Stomach (tissue), 9 donors: ENCODE measurements around the gene CX3CL1. TPM values are rescaled to one million over a fixed set of nuclear protein-coding genes. Genes with fewer than 3 reads are reported as not detected.

Experiments
- DNase-seq, 2 donors: peaks; one replicate each; pipeline versions ENCODE4 v3.0.0 to v3.0.0-alpha.2; 2013 to 2019
- H3K27ac ChIP-seq, 5 donors: fragments of 200-600 bp in 4 of 5; sonication (generic) in 4 of 5; one replicate each; pipeline ENCODE4 v1.5.1; 2013 to 2019; ENCODE audit warnings: mild to moderate bottlenecking in 1 of 5, moderate library complexity in 1 of 5
- H3K27me3 ChIP-seq, 3 donors: fragments of 200-600 bp; sonication (generic); one replicate each; pipeline ENCODE4 v1.5.1; 2017 to 2019; ENCODE audit warnings: mixed run types in 1 of 3
- H3K36me3 ChIP-seq, 4 donors: fragments of 200-600 bp; sonication (generic); 1 replicate in 3 of 4; 2 replicates in 1 of 4; pipeline ENCODE4 v1.5.1; 2016 to 2019
- H3K4me1 ChIP-seq, 4 donors: fragments of 200-600 bp; sonication (generic); one replicate each; pipeline ENCODE4 v1.5.1; 2016 to 2019
- H3K4me3 ChIP-seq, 4 donors: fragments of 200-600 bp; sonication (generic) in 3 of 4; one replicate each; pipeline ENCODE4 v1.5.1; 2016 to 2019; ENCODE audit warnings: mild to moderate bottlenecking in 1 of 4
- H3K9me3 ChIP-seq, 4 donors: fragments of 200-600 bp; sonication (generic); one replicate each; pipeline ENCODE4 v1.5.1; 2016 to 2019
- EP300 ChIP-seq: sonication (generic); formaldehyde crosslinking; IDR thresholded peaks from one replicate; pipeline ENCODE4 v1.6.1; 2017; ENCODE audit warnings: antibody characterized with exemption
- POLR2A ChIP-seq, 4 donors: fragments of 450-650 bp; IDR thresholded peaks; one replicate each; pipeline ENCODE4 v1.6.1; 2016; ENCODE audit warnings: antibody characterized with exemption in 4 of 4, control low read depth in 2 of 4, mild to moderate bottlenecking in 1 of 4, moderate library complexity in 1 of 4
- POLR2AphosphoS5 ChIP-seq, 3 donors: sonication (generic); formaldehyde crosslinking; IDR thresholded peaks; one replicate each; pipeline ENCODE4 v1.6.1; 2016; ENCODE audit warnings: antibody characterized with exemption in 3 of 3
- WGBS, 5 donors: extraction: QIAGEN DNeasy Blood & Tissue Kit in 3 of 5; methylation state at CpG; one replicate each; pipeline versions ENCODE4 v1.1.5 to v1.1.7; 2013 to 2018; 5-methylcytosine and 5-hydroxymethylcytosine counted together
- intact Hi-C: fragments of 100-400 bp; cut with DNase I; formaldehyde crosslinking; loops from one replicate; pipeline ENCODE4 v1.15.1; 2023; ENCODE audit warnings: low total_unique reads
- polyA plus RNA-seq, 3 donors: library from polyadenylated mRNA; stranded (reverse); fragments of 200-250 nt; gene quantifications; one replicate each; pipeline ENCODE4 v1.2.3, GENCODE V29; 2013
- total RNA-seq, 5 donors: library from RNA; depleted of rRNA; stranded (reverse); fragments of >200 nt; gene quantifications; one replicate each; pipeline versions ENCODE4 v1.1.0 to v1.2.3, GENCODE V29; 2014 to 2016
- TF ChIP-seq, protein P1 (sequence below), 7 experiments: fragments of 450-650 bp in 4 of 7; fragments of 200-600 bp in 3 of 7; sonication (generic) in 3 of 7; IDR thresholded peaks; one replicate each; pipeline ENCODE4 v1.5.1; 2016 to 2019; ENCODE audit warnings: antibody characterized with exemption in 7 of 7, control low read depth in 2 of 7, mild to moderate bottlenecking in 1 of 7
- donor health status: healthy with polysubstance abuse.
- donor health status: Bipolar disorder and iron deficiency.
- donor health status: healthy.

The CX3CL1 gene
- total and polyA plus RNA-seq, 8 donors = 1.3 to 43.8 (median 6.7) TPM; not detected in 2

DNA sequence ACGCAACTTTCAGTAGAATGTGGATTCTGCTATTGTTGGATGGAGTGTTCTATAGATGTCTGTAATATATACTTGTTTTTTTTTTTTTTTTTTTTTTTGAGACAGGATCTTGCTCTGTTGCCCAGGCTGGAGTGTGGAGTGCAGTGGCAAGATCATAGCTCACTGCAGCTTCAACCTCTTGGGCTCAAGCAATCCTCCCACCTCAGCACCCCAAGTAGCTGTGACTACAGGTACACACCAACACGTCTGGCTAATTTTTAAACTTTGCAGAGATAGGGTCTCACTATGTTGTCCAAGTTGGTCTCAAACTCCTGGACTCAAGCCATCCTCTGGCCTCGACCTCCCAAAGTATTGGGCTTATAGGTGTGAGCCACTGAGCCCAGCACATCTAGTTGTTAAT, 40.9 kb upstream of the CX3CL1 start:
- Histone ChIP-seq H3K9me3 (peaks cover 0 to 6% (median 3%) of the 10 kb centered on the region in 4 donors), H3K36me3 (no peaks in the 10 kb centered on the region), H3K27me3 (no peaks in the 10 kb centered on the region), H3K4me3 (no peak overlapping the region), H3K27ac (no peak overlapping the region), H3K4me1 (no peaks in the 10 kb centered on the region)
- intact Hi-C loops = no loop called here
- WGBS, 5 donors = 72 to 86% (median 84%) methylated on average over 3 of the region's 3 CpGs
- DNase-seq = no peak
- TF ChIP-seq EP300 (no peak), POLR2A (IDR thresholded peaks at IDR 0.05) (no peak), POLR2AphosphoS5 (IDR thresholded peaks at IDR 0.05) (no peak)
- TF ChIP-seq, protein P1, sequence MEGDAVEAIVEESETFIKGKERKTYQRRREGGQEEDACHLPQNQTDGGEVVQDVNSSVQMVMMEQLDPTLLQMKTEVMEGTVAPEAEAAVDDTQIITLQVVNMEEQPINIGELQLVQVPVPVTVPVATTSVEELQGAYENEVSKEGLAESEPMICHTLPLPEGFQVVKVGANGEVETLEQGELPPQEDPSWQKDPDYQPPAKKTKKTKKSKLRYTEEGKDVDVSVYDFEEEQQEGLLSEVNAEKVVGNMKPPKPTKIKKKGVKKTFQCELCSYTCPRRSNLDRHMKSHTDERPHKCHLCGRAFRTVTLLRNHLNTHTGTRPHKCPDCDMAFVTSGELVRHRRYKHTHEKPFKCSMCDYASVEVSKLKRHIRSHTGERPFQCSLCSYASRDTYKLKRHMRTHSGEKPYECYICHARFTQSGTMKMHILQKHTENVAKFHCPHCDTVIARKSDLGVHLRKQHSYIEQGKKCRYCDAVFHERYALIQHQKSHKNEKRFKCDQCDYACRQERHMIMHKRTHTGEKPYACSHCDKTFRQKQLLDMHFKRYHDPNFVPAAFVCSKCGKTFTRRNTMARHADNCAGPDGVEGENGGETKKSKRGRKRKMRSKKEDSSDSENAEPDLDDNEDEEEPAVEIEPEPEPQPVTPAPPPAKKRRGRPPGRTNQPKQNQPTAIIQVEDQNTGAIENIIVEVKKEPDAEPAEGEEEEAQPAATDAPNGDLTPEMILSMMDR (IDR thresholded peaks at IDR 0.05) = no peak

DNA sequence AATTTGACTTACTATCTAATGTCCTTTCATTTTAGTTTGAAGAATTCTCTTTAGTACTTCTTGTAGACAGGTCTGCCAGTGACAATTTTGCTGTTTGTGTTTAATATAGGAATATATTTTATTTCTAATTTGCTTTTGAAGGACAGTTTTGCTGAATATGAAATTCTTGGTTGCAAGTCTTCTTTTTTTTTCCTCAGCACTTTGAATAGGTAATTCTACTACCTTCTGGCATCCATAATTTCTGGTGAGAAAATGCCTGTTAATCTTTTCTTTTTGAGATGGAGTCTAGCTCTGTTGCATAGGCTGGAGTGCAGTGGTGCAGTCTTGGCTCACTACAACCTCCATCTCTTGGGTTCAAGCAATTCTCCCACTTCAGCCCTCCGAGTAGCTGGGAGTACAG, 38.9 kb upstream of the CX3CL1 start:
- Histone ChIP-seq H3K4me3 (no peak overlapping the region), H3K27ac (no peak overlapping the region), H3K36me3 (no peaks in the 10 kb centered on the region), H3K27me3 (peaks cover 0 to 3% (median 0%) of the 10 kb centered on the region in 3 donors), H3K9me3 (peaks cover 0 to 11% (median 3%) of the 10 kb centered on the region in 4 donors), H3K4me1 (no peaks in the 10 kb centered on the region)
- TF ChIP-seq EP300 = no peak
- no peak for TF ChIP-seq POLR2A (IDR thresholded peaks at IDR 0.05)
- TF ChIP-seq POLR2AphosphoS5 (IDR thresholded peaks at IDR 0.05) = no peak
- TF ChIP-seq, protein P1 (IDR thresholded peaks at IDR 0.05) = no peak
- DNase-seq = no peak
- intact Hi-C loops = no loop called here
- 93 to 100% (median 100%) methylated on average over 1 of the region's 1 CpG for WGBS, 5 donors

DNA sequence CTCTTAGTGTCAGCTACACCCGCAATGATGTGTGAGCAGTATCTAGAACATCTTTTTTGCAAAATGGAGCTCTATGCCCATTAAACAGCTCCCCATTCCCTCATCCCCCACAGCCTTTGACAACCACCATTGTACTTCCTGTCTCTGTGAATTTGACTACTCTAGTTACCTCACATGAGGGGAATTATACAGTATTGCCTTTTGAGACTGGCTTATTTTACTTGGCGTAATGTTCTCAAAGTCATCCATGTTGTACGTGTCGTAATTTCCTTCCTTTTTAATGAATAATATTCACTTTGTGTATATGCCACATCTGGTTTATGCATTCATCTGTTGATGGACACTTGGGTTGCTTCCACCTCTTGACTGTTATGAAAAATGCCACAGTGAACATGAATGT, 36.9 kb upstream of the CX3CL1 start:
- 80 to 93% (median 88%) methylated on average over 4 of the region's 4 CpGs for WGBS, 5 donors
- peaks cover 0 to 3% (median 0%) of the 10 kb centered on the region in 3 donors for H3K27me3 ChIP-seq
- no peaks in the 10 kb centered on the region for H3K36me3 ChIP-seq
- no peak for DNase-seq
- H3K4me3 ChIP-seq = no peak overlapping the region
- no peak for TF ChIP-seq POLR2A (IDR thresholded peaks at IDR 0.05)
- no peak for TF ChIP-seq POLR2AphosphoS5 (IDR thresholded peaks at IDR 0.05)
- no peak for TF ChIP-seq EP300
- TF ChIP-seq, protein P1 (IDR thresholded peaks at IDR 0.05) = no peak
- intact Hi-C loops = no loop called here
- H3K4me1 ChIP-seq = peaks cover 0 to under 1% (median 0%) of the 10 kb centered on the region in 4 donors
- no peak overlapping the region for H3K27ac ChIP-seq
- H3K9me3 ChIP-seq = peaks cover 0 to 11% (median 3%) of the 10 kb centered on the region in 4 donors

DNA sequence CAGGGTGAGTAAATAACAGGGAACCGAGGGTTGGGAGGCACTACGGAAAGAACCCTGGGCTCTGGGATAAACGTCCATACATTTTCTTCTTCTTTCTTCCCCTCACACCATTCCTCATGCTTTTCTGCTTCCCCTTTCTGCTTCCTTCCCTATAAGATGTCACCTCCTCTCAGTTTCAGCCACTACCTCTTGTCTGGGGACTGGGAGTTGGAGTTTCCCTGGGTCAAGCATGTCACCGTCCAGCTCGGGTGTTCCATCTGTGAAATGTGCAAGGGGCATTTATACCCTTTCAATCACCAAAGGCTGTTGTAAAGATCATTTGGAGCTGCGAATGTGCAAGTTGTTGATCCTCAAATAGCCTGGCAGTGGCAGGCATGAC, 31.2 kb upstream of the CX3CL1 start:
- DNase-seq = no peak
- 78 to 89% (median 84%) methylated on average over 6 of the region's 6 CpGs for WGBS, 5 donors
- TF ChIP-seq EP300 = no peak
- TF ChIP-seq POLR2AphosphoS5 (IDR thresholded peaks at IDR 0.05) = no peak
- no peak for TF ChIP-seq POLR2A (IDR thresholded peaks at IDR 0.05)
- TF ChIP-seq, protein P1 (IDR thresholded peaks at IDR 0.05) = no peak
- Histone ChIP-seq H3K9me3 (peaks cover 0 to 5% (median 0%) of the 10 kb centered on the region in 4 donors), H3K36me3 (no peaks in the 10 kb centered on the region), H3K4me3 (no peak overlapping the region), H3K4me1 (peaks cover 0 to 19% (median 5%) of the 10 kb centered on the region in 4 donors), H3K27me3 (peaks cover 0 to 3% (median 0%) of the 10 kb centered on the region in 3 donors), H3K27ac (no peak overlapping the region)
- intact Hi-C loops = no loop called here
